OCI-LY1 (cell line): ENCODE results near the gene KIF13A.

Experiments
- CTCF ChIP-seq: fragments of 200-600 bp; sonication (generic), shearing (Covaris generic); IDR thresholded peaks from 2 replicates; pipeline ENCODE4 v1.5.1; 2017; ENCODE audit warnings: mild to moderate bottlenecking, antibody characterized with exemption, low read length, moderate library complexity, mixed read lengths
- EZH2 ChIP-seq: fragments of 200-600 bp; sonication (generic), shearing (Covaris generic); IDR thresholded peaks from 2 replicates; pipeline ENCODE4 v1.8.0; 2017; ENCODE audit warnings: borderline replicate concordance, mixed run types, mild to moderate bottlenecking, antibody characterized with exemption, low read length, moderate library complexity, mixed read lengths

GRCh38 chr6:17728551-17729222, 258.7 kb downstream of the KIF13A start:
- TF ChIP-seq EZH2 (no peak), CTCF (no peak)
